Fibroblast of mammary gland (primary cell): Measurements from ENCODE around the gene MLF1.

ENCODE experiments used
- DNase-seq: peaks from one replicate; pipeline ENCODE4 v3.0.0-alpha.2; 2010; ENCODE audit warnings: low read depth
- H3K4me3 ChIP-seq: 2 replicates; pipeline ENCODE4 v1.5.1; 2011; ENCODE audit warnings: low read depth, mild to moderate bottlenecking, low read length, moderate library complexity; ENCODE audit not compliant: control insufficient read depth
- TF ChIP-seq, protein P1 (sequence below): conservative IDR thresholded peaks from 2 replicates; pipeline ENCODE4 v1.5.1; 2011; ENCODE audit warnings: low read depth, low read length, inconsistent platforms; ENCODE audit not compliant: control insufficient read depth, insufficient read depth

MLF1 gene, protein sequence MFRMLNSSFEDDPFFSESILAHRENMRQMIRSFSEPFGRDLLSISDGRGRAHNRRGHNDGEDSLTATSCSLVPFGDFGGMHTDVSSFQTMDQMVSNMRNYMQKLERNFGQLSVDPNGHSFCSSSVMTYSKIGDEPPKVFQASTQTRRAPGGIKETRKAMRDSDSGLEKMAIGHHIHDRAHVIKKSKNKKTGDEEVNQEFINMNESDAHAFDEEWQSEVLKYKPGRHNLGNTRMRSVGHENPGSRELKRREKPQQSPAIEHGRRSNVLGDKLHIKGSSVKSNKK

DNA sequence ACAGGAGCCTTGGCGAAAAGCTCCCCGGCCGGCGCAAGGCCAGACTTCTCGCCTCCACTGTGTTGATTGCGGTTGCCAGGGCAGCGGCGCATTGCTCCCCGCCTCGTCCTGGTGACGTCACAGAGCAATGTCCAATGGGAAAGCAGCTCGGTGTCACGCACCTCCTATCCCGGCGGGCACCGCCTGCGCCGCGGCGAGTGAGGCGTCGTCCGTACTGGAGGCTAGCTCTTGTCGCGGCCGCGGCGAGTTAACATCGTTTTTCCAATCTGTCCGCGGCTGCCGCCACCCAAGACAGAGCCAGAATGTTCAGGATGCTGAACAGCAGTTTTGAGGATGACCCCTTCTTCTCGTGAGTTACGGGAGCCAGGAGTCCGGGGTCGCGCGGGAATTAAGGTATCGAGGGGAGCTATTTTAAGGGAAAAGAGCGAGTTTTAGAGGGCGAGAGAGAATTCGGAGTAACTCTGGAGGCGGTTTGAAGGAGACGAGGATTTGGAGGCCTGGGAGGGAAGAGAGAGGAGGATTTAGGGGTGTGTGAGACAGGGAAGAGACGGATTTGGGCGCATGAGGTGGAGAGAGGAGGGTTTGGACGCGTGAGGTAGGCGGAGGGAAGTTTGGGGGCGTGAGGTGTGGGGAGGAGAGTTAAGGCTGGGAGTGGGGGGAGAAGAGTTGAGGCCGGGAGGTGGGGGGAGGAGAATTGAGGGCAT, at the start of gene MLF1:
MLF1 (plus strand) TSS at position 196 of the 704 bp plus-strand sequence; CDS start at position 303, 107 bp downstream.
- peak; percentile 92 for DNase-seq
- TF ChIP-seq, protein P1, sequence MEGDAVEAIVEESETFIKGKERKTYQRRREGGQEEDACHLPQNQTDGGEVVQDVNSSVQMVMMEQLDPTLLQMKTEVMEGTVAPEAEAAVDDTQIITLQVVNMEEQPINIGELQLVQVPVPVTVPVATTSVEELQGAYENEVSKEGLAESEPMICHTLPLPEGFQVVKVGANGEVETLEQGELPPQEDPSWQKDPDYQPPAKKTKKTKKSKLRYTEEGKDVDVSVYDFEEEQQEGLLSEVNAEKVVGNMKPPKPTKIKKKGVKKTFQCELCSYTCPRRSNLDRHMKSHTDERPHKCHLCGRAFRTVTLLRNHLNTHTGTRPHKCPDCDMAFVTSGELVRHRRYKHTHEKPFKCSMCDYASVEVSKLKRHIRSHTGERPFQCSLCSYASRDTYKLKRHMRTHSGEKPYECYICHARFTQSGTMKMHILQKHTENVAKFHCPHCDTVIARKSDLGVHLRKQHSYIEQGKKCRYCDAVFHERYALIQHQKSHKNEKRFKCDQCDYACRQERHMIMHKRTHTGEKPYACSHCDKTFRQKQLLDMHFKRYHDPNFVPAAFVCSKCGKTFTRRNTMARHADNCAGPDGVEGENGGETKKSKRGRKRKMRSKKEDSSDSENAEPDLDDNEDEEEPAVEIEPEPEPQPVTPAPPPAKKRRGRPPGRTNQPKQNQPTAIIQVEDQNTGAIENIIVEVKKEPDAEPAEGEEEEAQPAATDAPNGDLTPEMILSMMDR, result no peak
- peak within 1 kb of the TSS; percentile 71 for H3K4me3 ChIP-seq

DNA sequence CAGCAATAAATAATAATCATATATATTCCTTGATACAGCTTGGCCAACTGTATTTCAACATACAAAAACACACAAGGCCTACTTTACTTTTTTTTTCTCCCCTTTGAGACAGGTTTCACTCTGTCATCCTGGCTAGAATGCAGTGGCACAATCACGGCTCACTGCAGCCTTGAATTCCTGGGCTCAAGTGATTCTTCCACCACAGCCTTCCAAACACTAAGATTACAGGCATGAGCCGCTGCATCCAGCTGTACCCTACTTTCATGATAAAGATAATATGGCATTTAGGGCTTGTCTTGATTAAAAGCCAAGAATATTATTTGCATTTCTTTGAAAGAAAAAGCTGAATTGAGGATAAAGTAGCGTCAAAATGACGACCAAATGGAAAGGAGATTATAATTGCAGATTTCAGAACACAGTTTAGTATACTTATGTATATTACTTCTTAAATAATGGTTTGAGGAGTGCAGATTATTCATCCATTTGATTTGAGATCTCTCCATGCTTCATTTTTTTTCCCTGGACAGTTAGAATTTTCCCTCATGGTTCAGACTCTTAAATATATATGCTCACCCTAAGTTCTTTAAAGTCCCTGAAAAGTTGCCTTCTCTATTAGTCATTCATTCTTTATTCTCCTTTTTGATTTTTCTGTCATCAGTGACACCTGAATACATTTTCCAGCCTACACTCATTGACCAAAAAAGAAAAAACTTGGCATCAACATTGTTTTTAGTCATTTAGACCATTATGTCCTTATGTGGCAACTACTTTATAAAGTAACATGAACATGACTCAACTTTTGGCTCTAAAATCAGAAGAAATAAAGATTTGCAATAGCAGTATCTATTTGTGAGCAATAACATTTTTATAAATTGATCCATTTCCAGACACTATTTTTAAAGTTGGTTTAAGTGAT, 48.5 kb upstream of the MLF1 start:
- TF ChIP-seq, protein P1, result no peak
- no peak overlapping the region for H3K4me3 ChIP-seq
- DNase-seq, result peak; percentile 91

DNA sequence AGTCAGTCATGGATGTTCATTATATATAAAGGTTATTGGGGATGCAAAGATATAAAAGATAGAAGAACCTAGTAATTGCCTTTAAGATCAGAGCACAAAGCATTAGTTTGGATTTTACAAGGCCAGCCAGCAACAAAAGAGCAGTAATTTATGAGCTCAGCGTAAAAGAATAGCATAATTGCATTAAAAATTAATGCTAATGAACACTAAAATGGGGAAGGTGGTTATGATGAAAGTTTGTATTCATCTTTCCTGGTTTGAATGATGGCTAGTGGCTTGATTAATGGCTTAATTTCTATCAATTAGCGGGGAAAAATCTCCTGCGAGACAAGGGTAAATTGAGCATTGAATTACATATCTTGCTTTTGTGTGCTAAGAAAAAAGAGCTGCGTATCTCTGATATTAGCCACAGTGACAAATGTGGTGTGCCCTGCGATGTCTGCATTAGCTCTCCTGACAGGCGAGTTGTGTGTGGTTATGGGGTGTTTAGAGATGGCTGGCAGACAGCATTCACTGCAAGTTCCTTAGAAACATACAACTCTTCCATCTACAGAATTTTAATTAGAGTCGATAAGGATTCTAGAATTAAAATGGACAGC, 42.8 kb upstream of the MLF1 start:
- TF ChIP-seq, protein P1, result no peak
- no peak for DNase-seq
- no peak overlapping the region for H3K4me3 ChIP-seq

DNA sequence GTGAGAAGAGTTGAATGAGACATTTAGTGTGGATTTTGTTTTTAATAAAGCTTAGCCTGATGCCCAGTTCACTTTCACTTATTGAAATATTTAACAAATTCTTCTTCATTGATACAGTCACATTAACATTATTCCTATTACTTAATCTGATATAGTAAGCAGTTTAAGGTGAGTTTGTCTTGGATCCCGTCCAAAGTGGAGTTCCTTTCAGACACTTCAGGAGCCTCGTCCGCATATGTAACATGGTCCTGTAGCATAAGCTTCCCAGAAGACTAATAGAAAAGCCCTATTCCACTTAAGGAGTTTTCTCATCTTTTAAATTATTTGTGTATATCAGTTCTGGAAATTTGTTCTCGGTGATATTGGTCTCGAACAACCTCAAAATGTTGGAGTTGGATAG, 39.7 kb upstream of the MLF1 start:
- H3K4me3 ChIP-seq, result no peak overlapping the region
- DNase-seq, result no peak
- TF ChIP-seq, protein P1, result no peak

DNA sequence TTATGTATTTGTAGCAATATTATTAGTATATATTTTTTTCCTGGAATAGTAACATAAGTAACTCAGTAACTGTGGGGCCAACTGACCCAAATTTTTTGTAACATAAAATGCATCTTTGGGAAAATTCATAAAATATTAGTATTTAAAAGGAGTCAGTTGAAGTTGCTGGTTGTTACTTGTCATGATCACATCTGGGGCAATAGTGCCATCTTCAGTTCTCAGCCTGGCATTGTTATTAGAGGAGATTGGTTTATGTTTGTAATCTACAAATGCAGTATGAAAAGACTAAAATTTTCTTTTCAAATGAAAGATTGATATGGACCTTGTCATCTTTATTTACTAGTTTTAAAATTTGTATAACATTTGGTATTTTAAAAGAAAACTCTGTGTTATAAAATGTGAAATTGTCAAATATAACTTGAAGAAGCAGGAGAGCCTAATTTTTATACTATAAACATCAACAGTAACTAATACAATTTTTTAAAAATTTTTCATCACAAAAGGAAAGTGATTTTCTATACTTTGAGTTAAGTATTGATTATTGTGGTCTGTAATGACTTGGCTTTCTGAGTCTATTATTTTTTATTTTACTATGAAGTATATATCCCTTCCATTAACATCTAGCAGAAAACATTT, 38.8 kb upstream of the MLF1 start:
- H3K4me3 ChIP-seq, result no peak overlapping the region
- DNase-seq, result peak; percentile 74
- TF ChIP-seq, protein P1, result peak; percentile 66

DNA sequence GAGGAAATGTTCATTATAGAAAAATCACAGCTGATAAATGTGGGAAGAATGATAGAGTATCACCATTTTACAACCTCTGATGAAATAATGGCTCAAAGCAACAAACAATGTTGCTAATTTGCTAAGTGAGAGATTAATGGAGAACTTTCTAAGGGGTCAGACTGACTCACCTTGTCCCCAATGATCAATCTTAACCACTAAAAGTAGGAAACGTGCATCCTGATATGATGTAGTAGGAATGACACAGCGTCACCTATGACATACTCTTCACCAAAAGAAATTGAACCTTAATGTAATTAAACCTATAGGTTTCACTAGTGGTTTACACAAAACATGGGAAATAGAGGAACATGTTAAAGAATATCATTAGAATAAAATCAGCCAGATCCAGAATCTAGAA, 35.1 kb upstream of the MLF1 start:
- no peak overlapping the region for H3K4me3 ChIP-seq
- peak; percentile 5 for DNase-seq
- TF ChIP-seq, protein P1, result no peak
